H1 (cell line): ENCODE measurements around the gene EEIG2. TPM values are rescaled to one million over a fixed set of nuclear protein-coding genes. Genes with fewer than 3 reads are reported as not detected.

Source experiments
- CTCF ChIA-PET: fragments of 300-600 bp; sonication (Branson Sonifier 250); formaldehyde crosslinking; loops from one replicate; lab custom pipeline; 2021; ENCODE audit not compliant: partially characterized antibody; lab: Charles Lee
- POLR2A ChIA-PET: fragments of 300-600 bp; sonication (Branson Sonifier 250); formaldehyde crosslinking; loops from one replicate; lab custom pipeline; 2021; ENCODE audit warnings: inconsistent platforms; ENCODE audit not compliant: partially characterized antibody; lab: Charles Lee
- DNase-seq, 2 experiments: peaks; one replicate each; pipeline versions ENCODE4 v3.0.0 to v3.0.0-alpha.2; 2010 to 2022; ENCODE audit warnings: low spot score in 2 of 2, low read depth in 1 of 2, mixed read lengths in 1 of 2
- FAIRE-seq: peaks from 2 replicates; lab custom pipeline; 2011; peaks lifted over from hg19 to GRCh38; lab: Jason Lieb, UNC
- H2AFZ ChIP-seq: 2 replicates; pipeline ENCODE4 v1.8.1; 2012; ENCODE audit warnings: low read length, inconsistent platforms
- H2AK5ac ChIP-seq: 2 replicates; pipeline ENCODE4 v1.6.1; 2013; ENCODE audit warnings: low read depth, low read length
- H2BK120ac ChIP-seq: replicated peaks from 2 replicates; pipeline ENCODE3; 2013; ENCODE audit warnings: low read depth, low read length, inconsistent platforms
- H2BK12ac ChIP-seq: 2 replicates; pipeline ENCODE4 v1.6.1; 2013; ENCODE audit warnings: low read depth, low read length
- H2BK15ac ChIP-seq: 2 replicates; pipeline ENCODE4 v1.6.1; 2013; ENCODE audit warnings: low read length
- H2BK20ac ChIP-seq: 2 replicates; pipeline ENCODE4 v1.6.1; 2013; ENCODE audit warnings: low read length
- H2BK5ac ChIP-seq: 2 replicates; pipeline ENCODE4 v1.6.1; 2013; ENCODE audit warnings: low read depth, low read length
- H3K14ac ChIP-seq: 2 replicates; pipeline ENCODE4 v1.6.1; 2013; ENCODE audit warnings: inconsistent platforms; ENCODE audit not compliant: insufficient read length
- H3K18ac ChIP-seq: 2 replicates; pipeline ENCODE4 v1.6.1; 2013; ENCODE audit warnings: low read length; ENCODE audit errors: extremely low read depth
- H3K23ac ChIP-seq: 2 replicates; pipeline ENCODE4 v1.6.1; 2013; ENCODE audit warnings: inconsistent platforms; ENCODE audit not compliant: insufficient read length
- H3K23me2 ChIP-seq: 2 replicates; pipeline ENCODE4 v1.6.1; 2013; ENCODE audit warnings: low read depth, low read length
- H3K27ac ChIP-seq: 2 replicates; pipeline ENCODE4 v1.6.1; 2011; ENCODE audit warnings: low read depth, low read length, inconsistent platforms
- H3K27me3 ChIP-seq, 4 experiments: replicated peaks in 1 of 4; 1 replicate in 1 of 4; 2 replicates in 3 of 4; pipeline versions ENCODE4 v1.6.1 to v1.8.1; 2011 to 2013; ENCODE audit warnings: low read length in 3 of 4, mild to moderate bottlenecking in 3 of 4, inconsistent platforms in 2 of 4, mixed read lengths in 2 of 4, moderate library complexity in 1 of 4; ENCODE audit not compliant: control insufficient read depth in 3 of 4, insufficient read depth in 3 of 4; ENCODE audit errors: extremely low read depth in 1 of 4
- H3K36me3 ChIP-seq, 4 experiments: 2 replicates each; pipeline versions ENCODE4 v1.6.1 to v1.8.1; 2011 to 2013; ENCODE audit warnings: mild to moderate bottlenecking in 4 of 4, low read length in 3 of 4, moderate library complexity in 2 of 4, control low read depth in 1 of 4, inconsistent platforms in 1 of 4; ENCODE audit not compliant: insufficient read depth in 4 of 4, control insufficient read depth in 2 of 4
- H3K4ac ChIP-seq: replicated peaks from 2 replicates; pipeline ENCODE3; 2013; ENCODE audit warnings: low read length, low read depth, mixed read lengths, inconsistent platforms; ENCODE audit not compliant: insufficient read length
- H3K4me1 ChIP-seq, 4 experiments: replicated peaks in 1 of 4; 1 replicate in 1 of 4; 2 replicates in 3 of 4; pipeline versions ENCODE4 v1.6.1 to v1.8.1; 2011 to 2013; ENCODE audit warnings: low read length in 3 of 4, inconsistent platforms in 2 of 4, mixed read lengths in 1 of 4; ENCODE audit not compliant: insufficient read depth in 4 of 4, control insufficient read depth in 3 of 4
- H3K4me2 ChIP-seq, 2 experiments: 2 replicates each; pipeline versions ENCODE4 v1.6.1 to v1.8.1; 2011 to 2013; ENCODE audit warnings: low read depth in 2 of 2, low read length in 2 of 2, control low read depth in 1 of 2, inconsistent platforms in 1 of 2, mild to moderate bottlenecking in 1 of 2; ENCODE audit not compliant: insufficient read depth in 1 of 2
- H3K4me3 ChIP-seq, 4 experiments: fragments of 200-600, 300-600 bp in 1 of 4; sonication (generic), shearing (Covaris generic), sonication (Bioruptor Twin) in 1 of 4; 2 replicates each; pipeline versions ENCODE4 v1.5.1 to v1.8.1; 2011 to 2016; ENCODE audit warnings: low read length in 4 of 4, low read depth in 3 of 4, control low read depth in 2 of 4, inconsistent platforms in 2 of 4, mild to moderate bottlenecking in 2 of 4, mixed read lengths in 1 of 4, moderate library complexity in 1 of 4; ENCODE audit not compliant: insufficient read depth in 2 of 4; ENCODE audit errors: extremely low read depth in 1 of 4
- H3K56ac ChIP-seq: replicated peaks from 2 replicates; pipeline ENCODE3; 2013; ENCODE audit warnings: low read depth, mild to moderate bottlenecking, mixed read lengths, low read length, inconsistent platforms; ENCODE audit not compliant: insufficient read length
- H3K79me1 ChIP-seq: 2 replicates; pipeline ENCODE4 v1.6.1; 2013; ENCODE audit warnings: low read depth, low read length, control low read depth
- H3K79me2 ChIP-seq, 2 experiments: 2 replicates each; pipeline versions ENCODE4 v1.6.1 to v1.8.1; 2012 to 2013; ENCODE audit warnings: low read length in 2 of 2, mild to moderate bottlenecking in 2 of 2, inconsistent platforms in 1 of 2; ENCODE audit not compliant: insufficient read depth in 2 of 2, control insufficient read depth in 1 of 2
- H3K9ac ChIP-seq, 4 experiments: replicated peaks in 1 of 4; 1 replicate in 1 of 4; 2 replicates in 3 of 4; pipeline versions ENCODE4 v1.6.1 to v1.8.1; 2011 to 2013; ENCODE audit warnings: low read depth in 3 of 4, low read length in 3 of 4, control low read depth in 2 of 4, mild to moderate bottlenecking in 2 of 4, moderate library complexity in 2 of 4, inconsistent platforms in 1 of 4; ENCODE audit errors: extremely low read depth in 1 of 4
- H3K9me3 ChIP-seq, 2 experiments: 2 replicates each; pipeline versions ENCODE4 v1.6.1 to v1.8.1; 2012 to 2013; ENCODE audit warnings: mild to moderate bottlenecking in 2 of 2, moderate library complexity in 2 of 2, control low read depth in 1 of 2, inconsistent platforms in 1 of 2, low read depth in 1 of 2, low read length in 1 of 2, mixed read lengths in 1 of 2; ENCODE audit not compliant: insufficient read depth in 2 of 2
- H4K20me1 ChIP-seq, 2 experiments: replicated peaks in 1 of 2; 2 replicates each; pipeline versions ENCODE3 to v1.8.1; 2011 to 2013; ENCODE audit warnings: inconsistent platforms in 2 of 2, low read length in 2 of 2, mild to moderate bottlenecking in 1 of 2; ENCODE audit not compliant: insufficient read depth in 2 of 2, control insufficient read depth in 1 of 2
- H4K5ac ChIP-seq: 2 replicates; pipeline ENCODE4 v1.6.1; 2013; ENCODE audit warnings: low read length, low read depth, mixed read lengths, inconsistent platforms; ENCODE audit not compliant: insufficient read length
- H4K8ac ChIP-seq: 2 replicates; pipeline ENCODE4 v1.8.0; 2013; ENCODE audit warnings: mild to moderate bottlenecking, moderate library complexity, low read length, inconsistent platforms; ENCODE audit not compliant: insufficient read depth; ENCODE audit errors: extremely low read depth
- H4K91ac ChIP-seq: replicated peaks from 2 replicates; pipeline ENCODE3; 2013; ENCODE audit warnings: low read length, mixed read lengths, inconsistent platforms; ENCODE audit not compliant: insufficient read length
- BRCA1 ChIP-seq: IDR thresholded peaks from 2 replicates; pipeline ENCODE4 v1.6.1; 2012; ENCODE audit warnings: low read depth, low read length, improper control_type of control experiment
- CBX5 ChIP-seq: fragments of 300-800, 300-1000 bp; sonication (generic); IDR thresholded peaks from 2 replicates; pipeline ENCODE4 v1.7.1; 2016; ENCODE audit warnings: antibody characterized with exemption, low read length, low read depth
- CBX8 ChIP-seq: fragments of 300-800, 300-1000 bp; sonication (generic); IDR thresholded peaks from 2 replicates; pipeline ENCODE4 v1.7.1; 2016; ENCODE audit warnings: low read depth, low read length, borderline replicate concordance
- CHD1 ChIP-seq: IDR thresholded peaks from 2 replicates; pipeline ENCODE4 v1.6.1; 2012; ENCODE audit warnings: low read depth, low read length, improper control_type of control experiment
- CHD2 ChIP-seq: IDR thresholded peaks from 2 replicates; pipeline ENCODE4 v1.6.1; 2012; ENCODE audit warnings: low read length, improper control_type of control experiment
- EP300 ChIP-seq, 2 experiments: IDR thresholded peaks; 1 replicate in 1 of 2; 2 replicates in 1 of 2; pipeline ENCODE4 v1.6.1; 2011 to 2012; ENCODE audit warnings: low read depth in 2 of 2, low read length in 2 of 2, mild to moderate bottlenecking in 2 of 2, borderline replicate concordance in 1 of 2, inconsistent platforms in 1 of 2, moderate library complexity in 1 of 2
- EZH2 ChIP-seq: fragments of 200-600 bp; sonication (generic); IDR thresholded peaks from 2 replicates; pipeline ENCODE4 v1.7.1; 2012; ENCODE audit warnings: low read depth, mild to moderate bottlenecking, moderate library complexity, low read length, inconsistent platforms; ENCODE audit not compliant: severe bottlenecking
- FOSL1 ChIP-seq: IDR thresholded peaks from 2 replicates; pipeline ENCODE4 v1.6.1; 2011; ENCODE audit warnings: mild to moderate bottlenecking, low read depth, low read length, moderate library complexity; ENCODE audit not compliant: insufficient read depth
- GTF2F1 ChIP-seq: IDR thresholded peaks from 2 replicates; pipeline ENCODE4 v1.6.1; 2012; ENCODE audit warnings: low read depth, low read length, improper control_type of control experiment, borderline replicate concordance
- POLR2A ChIP-seq, 2 experiments: IDR thresholded peaks; 1 replicate in 1 of 2; 2 replicates in 1 of 2; pipeline ENCODE4 v1.6.1; 2011; ENCODE audit warnings: low read depth in 2 of 2, low read length in 2 of 2, mild to moderate bottlenecking in 2 of 2; ENCODE audit errors: control extremely low read depth in 1 of 2
- SP2 ChIP-seq: IDR thresholded peaks from 2 replicates; pipeline ENCODE4 v1.6.1; 2012; ENCODE audit warnings: mild to moderate bottlenecking, low read length, inconsistent platforms
- polyA plus RNA-seq, 7 experiments: library from polyadenylated mRNA; depleted of rRNA in 3 of 7; stranded (reverse) in 5 of 7; unstranded in 2 of 7; fragments of >200 nt in 5 of 7; fragments of 200-250 nt in 2 of 7; gene quantifications; 1 replicate in 5 of 7; 2 replicates in 1 of 7; 4 replicates in 1 of 7; pipeline versions ENCODE4 v1.2.1 to v1.2.3, GENCODE V29; 2011 to 2013; ENCODE audit warnings: missing spikeins in 2 of 7, mixed read lengths in 2 of 7
- total RNA-seq: library from RNA; stranded (reverse); fragmentation: NEBNext Ultra II Directional; extraction: Animal tissue kit (Norgen Biotek cat#: 25700); gene quantifications from 2 replicates; pipeline ENCODE4 v1.2.1, GENCODE V29; 2021

EEIG2 gene
- total and polyA plus RNA-seq, 2 of the 8 experiments (the other 6 are each of a cell fraction or from before 2014, with no cell fraction given), result 6.1 to 20.1 TPM

DNA sequence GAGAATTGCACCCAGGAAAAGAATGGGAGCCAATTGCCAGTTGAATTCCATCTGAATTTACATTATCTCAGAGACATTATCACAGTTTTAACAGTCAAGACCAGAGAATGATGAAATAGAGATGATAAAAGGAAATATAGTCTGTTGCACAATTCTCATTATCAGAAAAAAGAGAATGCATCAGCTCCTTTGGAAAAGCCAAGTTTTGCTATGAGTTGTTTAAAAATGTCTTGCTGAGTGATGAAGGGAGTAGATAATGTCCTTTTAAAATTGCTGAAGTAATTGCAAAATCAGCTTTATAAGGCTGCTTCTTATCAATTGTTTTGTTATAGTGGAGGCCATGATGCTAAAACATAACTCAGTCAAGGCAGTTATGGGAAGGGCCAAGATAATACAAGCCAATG lies 37.9 kb upstream of the EEIG2 start:
- DNase-seq (no peak), FAIRE-seq (no peak)
- no peak overlapping the region for H4K8ac ChIP-seq
- ChIA-PET POLR2A (no interaction called here), CTCF (interaction anchor here (0.7 to 3.6 kb wide), 5 partner anchors 10 to 312 kb away, joined by 3 to 23 read pairs (median 3); partner anchors contain the start of gene EEIG2)
- 0 out of 2 replicates have a peak overlapping the region, but pooled peaks have one; percentile 29 for H2AFZ ChIP-seq
- H3K4me2 ChIP-seq, result no peak overlapping the region
- H3K4ac ChIP-seq, result no peak overlapping the region
- H4K91ac ChIP-seq, result no peak overlapping the region
- H3K23ac ChIP-seq, result no peak overlapping the region
- H3K27me3 ChIP-seq, result no peaks in the 10 kb centered on the region
- H4K5ac ChIP-seq, result no peak overlapping the region
- H3K4me3 ChIP-seq, result no peak overlapping the region
- H3K14ac ChIP-seq, result no peak overlapping the region
- no peak overlapping the region for H3K27ac ChIP-seq
- no peaks in the 10 kb centered on the region for H3K4me1 ChIP-seq
- no peaks in the 10 kb centered on the region for H3K79me1 ChIP-seq
- H3K9me3 ChIP-seq, result no peaks in the 10 kb centered on the region
- no peak overlapping the region for H2BK15ac ChIP-seq
- H3K56ac ChIP-seq, result no peak overlapping the region
- no peaks in the 10 kb centered on the region for H3K23me2 ChIP-seq
- H2AK5ac ChIP-seq, result no peak overlapping the region
- no peak overlapping the region for H2BK20ac ChIP-seq
- no peaks in the 10 kb centered on the region for H4K20me1 ChIP-seq
- no peak overlapping the region for H2BK5ac ChIP-seq
- no peak overlapping the region for H3K9ac ChIP-seq
- H3K36me3 ChIP-seq, result no peaks in the 10 kb centered on the region
- H2BK12ac ChIP-seq, result no peak overlapping the region
- H3K79me2 ChIP-seq, result no peaks in the 10 kb centered on the region
- H3K18ac ChIP-seq, result no peak overlapping the region
- TF ChIP-seq POLR2A (IDR thresholded peaks at IDR 0.05; ENCODE audit: control extremely low read depth in 1 of 2, low read depth in 2 of 2, low read length in 2 of 2), result no peak
- no peak for TF ChIP-seq EP300 (IDR thresholded peaks at IDR 0.05; ENCODE audit: borderline replicate concordance in 1 of 2, low read depth in 2 of 2, low read length in 2 of 2)
- no peak for TF ChIP-seq GTF2F1
- no peak for TF ChIP-seq CBX5
- TF ChIP-seq CHD2, result no peak
- no peak for TF ChIP-seq FOSL1
- no peak for TF ChIP-seq CHD1
- no peak for TF ChIP-seq BRCA1
- TF ChIP-seq SP2, result no peak
- TF ChIP-seq EZH2, result no peak
- TF ChIP-seq CBX8, result no peak
- no peak overlapping the region for H2BK120ac ChIP-seq
